Endothelial cell of umbilical vein (primary cell): ENCODE data around the gene TRIM17. TPM values are rescaled to one million over a fixed set of nuclear protein-coding genes. Genes with fewer than 3 reads are reported as not detected.

ENCODE experiments used
- BruUV-seq: library from RNA; stranded (reverse); fragments of 400-500 nt; replicated peaks from 2 replicates; lab custom pipeline; 2021; lab: Mats Ljungman, UMichigan
- CTCF ChIA-PET: fragments of 300-600, 350-600 bp; sonication (Branson Sonifier 250); formaldehyde crosslinking; loops from one replicate; lab custom pipeline; 2021; ENCODE audit warnings: antibody characterized with exemption, inconsistent platforms; lab: Charles Lee
- POLR2A ChIA-PET: fragments of 300-600, 350-600 bp; sonication (Branson Sonifier 250); formaldehyde crosslinking; loops from one replicate; lab custom pipeline; 2021; ENCODE audit warnings: antibody characterized with exemption, inconsistent platforms; lab: Charles Lee
- DNase-seq: peaks from one replicate; pipeline ENCODE4 v3.0.0-alpha.2; 2011; ENCODE audit warnings: low read depth, low spot score
- FAIRE-seq: peaks from 2 replicates; lab custom pipeline; 2011; peaks lifted over from hg19 to GRCh38; lab: Jason Lieb, UNC
- H2AFZ ChIP-seq: 2 replicates; pipeline ENCODE4 v1.6.0; 2012; ENCODE audit warnings: low read depth, low read length, control low read depth, inconsistent platforms
- H3K27ac ChIP-seq: 2 replicates; pipeline ENCODE4 v1.5.1; 2011; ENCODE audit warnings: low read depth, mild to moderate bottlenecking, control low read depth, low read length, moderate library complexity; ENCODE audit not compliant: insufficient read depth
- H3K27me3 ChIP-seq, 2 experiments: 2 replicates each; pipeline versions ENCODE4 v1.6.0 to v1.6.1; 2011; ENCODE audit warnings: low read length in 2 of 2, mixed read lengths in 1 of 2; ENCODE audit not compliant: control insufficient read depth in 2 of 2, insufficient read depth in 2 of 2
- H3K36me3 ChIP-seq, 2 experiments: 2 replicates in 1 of 2; 3 replicates in 1 of 2; pipeline ENCODE4 v1.5.1; 2011; ENCODE audit warnings: low read length in 2 of 2, mild to moderate bottlenecking in 1 of 2, moderate library complexity in 1 of 2; ENCODE audit not compliant: control insufficient read depth in 2 of 2, insufficient read depth in 2 of 2; ENCODE audit errors: extremely low read depth in 1 of 2
- H3K4me1 ChIP-seq: 3 replicates; pipeline ENCODE4 v1.5.1; 2011; ENCODE audit warnings: mild to moderate bottlenecking, low read length; ENCODE audit not compliant: control insufficient read depth, insufficient read depth; ENCODE audit errors: extremely low read depth
- H3K4me2 ChIP-seq: 2 replicates; pipeline ENCODE4 v1.6.1; 2011; ENCODE audit warnings: low read length, control low read depth, mixed read lengths; ENCODE audit not compliant: insufficient read depth
- H3K4me3 ChIP-seq, 3 experiments: fragments of 200-600 bp in 1 of 3; sonication (generic), shearing (Covaris generic) in 1 of 3; replicated peaks in 1 of 3; 2 replicates each; pipeline ENCODE4 v1.5.1; 2011 to 2016; ENCODE audit warnings: control low read depth in 3 of 3, low read length in 3 of 3, mild to moderate bottlenecking in 2 of 3, inconsistent platforms in 1 of 3, low read depth in 1 of 3, moderate library complexity in 1 of 3; ENCODE audit not compliant: insufficient read depth in 1 of 3
- H3K79me2 ChIP-seq: 2 replicates; pipeline ENCODE4 v1.6.0; 2012; ENCODE audit warnings: low read length, inconsistent platforms; ENCODE audit not compliant: control insufficient read depth, insufficient read depth
- H3K9ac ChIP-seq: replicated peaks from 2 replicates; pipeline ENCODE3; 2011; ENCODE audit warnings: low read length, control low read depth; ENCODE audit not compliant: insufficient read depth; ENCODE audit errors: extremely low read depth
- H3K9me1 ChIP-seq: replicated peaks from 3 replicates; pipeline ENCODE4 v1.6.0; 2011; ENCODE audit warnings: mild to moderate bottlenecking, low read length; ENCODE audit not compliant: control insufficient read depth, insufficient read depth; ENCODE audit errors: extremely low read depth
- H3K9me3 ChIP-seq: replicated peaks from 2 replicates; pipeline ENCODE4 v1.5.1; 2012; ENCODE audit warnings: low read length, inconsistent platforms; ENCODE audit not compliant: control insufficient read depth, insufficient read depth
- H4K20me1 ChIP-seq: replicated peaks from 2 replicates; pipeline ENCODE3; 2011; ENCODE audit warnings: mild to moderate bottlenecking, low read length; ENCODE audit not compliant: control insufficient read depth, insufficient read depth; ENCODE audit errors: extremely low read depth
- CTCF ChIP-seq, 2 donors: IDR thresholded peaks; 1 replicate in 1 of 2; 2 replicates in 1 of 2; pipeline ENCODE4 v1.5.1; 2011; ENCODE audit warnings: low read length in 2 of 2, mild to moderate bottlenecking in 2 of 2, moderate library complexity in 2 of 2, control low read depth in 1 of 2, inconsistent platforms in 1 of 2, low read depth in 1 of 2; ENCODE audit not compliant: insufficient read depth in 1 of 2; ENCODE audit errors: extremely low read depth in 1 of 2
- EZH2 ChIP-seq: IDR thresholded peaks from 2 replicates; pipeline ENCODE4 v1.6.1; 2012; ENCODE audit warnings: borderline replicate concordance, low read depth, mild to moderate bottlenecking, moderate library complexity, low read length, inconsistent platforms; ENCODE audit not compliant: severe bottlenecking
- FOS ChIP-seq: IDR thresholded peaks from 2 replicates; pipeline ENCODE4 v1.6.1; 2011; ENCODE audit warnings: mild to moderate bottlenecking, low read length, moderate library complexity, borderline replicate concordance; ENCODE audit not compliant: insufficient read depth
- GATA2 ChIP-seq: IDR thresholded peaks from 2 replicates; pipeline ENCODE4 v1.7.0; 2011; ENCODE audit warnings: low read depth, mild to moderate bottlenecking, moderate library complexity, mixed read lengths, low read length; ENCODE audit not compliant: insufficient read length, insufficient read depth
- JUN ChIP-seq: IDR thresholded peaks from 2 replicates; pipeline ENCODE4 v1.6.1; 2011; ENCODE audit warnings: borderline replicate concordance, low read depth; ENCODE audit not compliant: insufficient read length, insufficient read depth
- MAX ChIP-seq: IDR thresholded peaks from 2 replicates; pipeline ENCODE4 v1.6.1; 2011; ENCODE audit not compliant: insufficient read depth, insufficient read length
- MYC ChIP-seq: IDR thresholded peaks from one replicate; pipeline ENCODE4 v1.6.1; 2011; ENCODE audit warnings: mild to moderate bottlenecking, low read depth, low read length
- POLR2A ChIP-seq: IDR thresholded peaks from 2 replicates; pipeline ENCODE4 v1.6.1; 2012; ENCODE audit warnings: low read depth, mild to moderate bottlenecking, control low read depth, low read length
- POLR2AphosphoS5 ChIP-seq: IDR thresholded peaks from 2 replicates; pipeline ENCODE4 v1.6.1; 2012; ENCODE audit warnings: low read depth, mild to moderate bottlenecking, control low read depth, low read length, moderate library complexity; ENCODE audit not compliant: insufficient read depth
- dilution Hi-C: fragments of 300-500 bp; cut with MboI; formaldehyde crosslinking; loops from one replicate; pipeline ENCODE4 v1.15.0; 2019; ENCODE audit warnings: low sequenced_read_pairs; ENCODE audit not compliant: extremely low pct_ligation_motif_present
- intact Hi-C: fragments of 100-400 bp; cut with micrococcal nuclease; formaldehyde crosslinking; loops from one replicate; pipeline ENCODE4 v1.10.0; 2022
- polyA plus RNA-seq, 4 experiments: library from polyadenylated mRNA; depleted of rRNA in 3 of 4; stranded (reverse) in 3 of 4; unstranded in 1 of 4; fragments of >200 nt; gene quantifications; 2 replicates each; pipeline versions ENCODE4 v1.2.1 to v1.2.3, GENCODE V29; 2011 to 2012; ENCODE audit warnings: missing spikeins in 1 of 4
- total RNA-seq: library from RNA; stranded (reverse); gene quantifications from 2 replicates; pipeline ENCODE4 v1.2.3, GENCODE V29; 2021

TRIM17 gene
- total and polyA plus RNA-seq, 2 donors (not counting 3 experiments of a cell fraction or from before 2014, with no cell fraction given): not detected

GRCh38 chr1:228404107-228404720, 12.4 kb downstream of the TRIM17 start:
- no peak overlapping the region for H3K9ac ChIP-seq
- no peak overlapping the region for H3K27ac ChIP-seq
- H3K79me2 ChIP-seq: peaks cover 68% of the 10 kb centered on the region
- H3K36me3 ChIP-seq: peaks cover 0 to 11% of the 10 kb centered on the region in 2 experiments
- no peaks in the 10 kb centered on the region for H4K20me1 ChIP-seq
- H3K4me3 ChIP-seq: peak overlapping the region in 1 of 3 experiments; percentile 57
- no peak overlapping the region for H2AFZ ChIP-seq
- no TSS peak for BruUV-seq
- FAIRE-seq (no peak), DNase-seq (no peak)
- intact Hi-C loops: no loop called here
- H3K9me1 ChIP-seq: no peaks in the 10 kb centered on the region
- peak overlapping the region; percentile 83 for H3K4me2 ChIP-seq
- no peaks in the 10 kb centered on the region for H3K9me3 ChIP-seq
- dilution Hi-C loops: no loop called here
- POLR2A ChIA-PET: no interaction called here
- H3K4me1 ChIP-seq: peaks cover 23% of the 10 kb centered on the region
- TF ChIP-seq GATA2 (no peak), FOS (no peak), POLR2A (no peak), CTCF (IDR thresholded peaks at IDR 0.05; ENCODE audit: extremely low read depth in 1 of 2, insufficient read depth in 1 of 2, low read depth in 1 of 2, low read length in 2 of 2) (no peak), EZH2 (no peak), JUN (no peak), MAX (no peak), MYC (no peak), POLR2AphosphoS5 (no peak)
- CTCF ChIA-PET: interaction anchor here (5.3 kb wide), 1 partner anchor 11 kb away, joined by 42 read pairs; no protein-coding TSS in a partner anchor
- H3K27me3 ChIP-seq: no peaks in the 10 kb centered on the region
